ENCODE data around the gene ARPP21.

- no peak for TF ChIP-seq MAX (IDR thresholded peaks at IDR 0.05; ENCODE audit: low read depth)
- TF ChIP-seq, protein P1, sequence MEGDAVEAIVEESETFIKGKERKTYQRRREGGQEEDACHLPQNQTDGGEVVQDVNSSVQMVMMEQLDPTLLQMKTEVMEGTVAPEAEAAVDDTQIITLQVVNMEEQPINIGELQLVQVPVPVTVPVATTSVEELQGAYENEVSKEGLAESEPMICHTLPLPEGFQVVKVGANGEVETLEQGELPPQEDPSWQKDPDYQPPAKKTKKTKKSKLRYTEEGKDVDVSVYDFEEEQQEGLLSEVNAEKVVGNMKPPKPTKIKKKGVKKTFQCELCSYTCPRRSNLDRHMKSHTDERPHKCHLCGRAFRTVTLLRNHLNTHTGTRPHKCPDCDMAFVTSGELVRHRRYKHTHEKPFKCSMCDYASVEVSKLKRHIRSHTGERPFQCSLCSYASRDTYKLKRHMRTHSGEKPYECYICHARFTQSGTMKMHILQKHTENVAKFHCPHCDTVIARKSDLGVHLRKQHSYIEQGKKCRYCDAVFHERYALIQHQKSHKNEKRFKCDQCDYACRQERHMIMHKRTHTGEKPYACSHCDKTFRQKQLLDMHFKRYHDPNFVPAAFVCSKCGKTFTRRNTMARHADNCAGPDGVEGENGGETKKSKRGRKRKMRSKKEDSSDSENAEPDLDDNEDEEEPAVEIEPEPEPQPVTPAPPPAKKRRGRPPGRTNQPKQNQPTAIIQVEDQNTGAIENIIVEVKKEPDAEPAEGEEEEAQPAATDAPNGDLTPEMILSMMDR (IDR thresholded peaks at IDR 0.05): no peak
- TF ChIP-seq EP300 (IDR thresholded peaks at IDR 0.05; ENCODE audit: borderline replicate concordance in 1 of 2, low read depth in 1 of 2, low read length in 1 of 2): no peak
- TF ChIP-seq RXRA (IDR thresholded peaks at IDR 0.05; ENCODE audit: borderline replicate concordance, low read depth): no peak
- TF ChIP-seq SIN3A (IDR thresholded peaks at IDR 0.05; ENCODE audit: borderline replicate concordance, low read depth, low read length): no peak
- TF ChIP-seq FOXM1 (IDR thresholded peaks at IDR 0.05; ENCODE audit: low read depth): no peak
- no peak for TF ChIP-seq NFIC (IDR thresholded peaks at IDR 0.05; ENCODE audit: borderline replicate concordance)
Measured at GRCh38 chr3:35597490-35597889, 41.8 kb upstream of the ARPP21 start.

Measured in SK-N-SH (cell line).